SIG-M5 (cell line): ENCODE data around the gene OLFML1.
A peak's percentile ranks its signal among the peaks of the same experiment; 100 is the strongest.
"Not testable (repeated sequence)": the region's sequence is repeated elsewhere in the genome, so short reads cannot be mapped to it uniquely, and the experiment has no call there.

ENCODE experiments used
- DNase-seq: peaks from one replicate; lab custom pipeline; 2025; lab: John Stamatoyannopoulos, UW

OLFML1 gene

DNA sequence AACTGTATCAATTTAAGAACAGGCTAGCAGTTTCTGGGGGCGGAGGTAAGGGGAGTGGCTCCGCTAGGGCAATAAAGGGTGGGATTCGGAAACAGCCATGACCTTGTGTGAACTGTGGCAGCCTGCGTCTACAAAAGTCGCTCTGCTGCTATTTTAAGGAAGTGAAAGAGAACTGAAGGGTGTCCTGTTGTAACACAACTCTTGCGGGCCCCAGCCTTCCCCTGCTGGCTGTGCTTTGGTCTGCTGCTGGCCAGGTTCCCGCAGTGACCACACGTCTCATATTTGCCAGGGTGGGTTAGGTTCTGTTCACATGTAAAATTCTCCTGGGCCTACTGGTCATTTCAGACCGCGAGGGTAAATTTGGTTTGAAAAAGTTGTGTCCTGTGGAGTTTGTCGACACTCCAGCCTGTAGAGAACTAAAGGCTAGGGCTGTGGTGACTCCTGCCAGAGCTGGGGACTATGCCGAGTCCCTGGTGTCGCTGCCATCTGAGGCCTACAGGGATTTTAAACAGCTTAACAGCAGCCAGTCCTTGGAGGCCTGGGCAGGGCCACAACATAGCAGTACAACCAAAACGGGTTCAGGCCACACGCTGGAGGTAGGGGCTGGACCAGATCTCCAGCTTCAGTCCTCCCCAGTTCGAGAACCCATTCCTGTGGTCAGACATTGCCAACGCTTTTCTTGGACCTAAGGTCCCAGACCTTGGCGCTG lies 27.4 kb downstream of the OLFML1 start:
- DNase-seq: peak; percentile 74

DNA sequence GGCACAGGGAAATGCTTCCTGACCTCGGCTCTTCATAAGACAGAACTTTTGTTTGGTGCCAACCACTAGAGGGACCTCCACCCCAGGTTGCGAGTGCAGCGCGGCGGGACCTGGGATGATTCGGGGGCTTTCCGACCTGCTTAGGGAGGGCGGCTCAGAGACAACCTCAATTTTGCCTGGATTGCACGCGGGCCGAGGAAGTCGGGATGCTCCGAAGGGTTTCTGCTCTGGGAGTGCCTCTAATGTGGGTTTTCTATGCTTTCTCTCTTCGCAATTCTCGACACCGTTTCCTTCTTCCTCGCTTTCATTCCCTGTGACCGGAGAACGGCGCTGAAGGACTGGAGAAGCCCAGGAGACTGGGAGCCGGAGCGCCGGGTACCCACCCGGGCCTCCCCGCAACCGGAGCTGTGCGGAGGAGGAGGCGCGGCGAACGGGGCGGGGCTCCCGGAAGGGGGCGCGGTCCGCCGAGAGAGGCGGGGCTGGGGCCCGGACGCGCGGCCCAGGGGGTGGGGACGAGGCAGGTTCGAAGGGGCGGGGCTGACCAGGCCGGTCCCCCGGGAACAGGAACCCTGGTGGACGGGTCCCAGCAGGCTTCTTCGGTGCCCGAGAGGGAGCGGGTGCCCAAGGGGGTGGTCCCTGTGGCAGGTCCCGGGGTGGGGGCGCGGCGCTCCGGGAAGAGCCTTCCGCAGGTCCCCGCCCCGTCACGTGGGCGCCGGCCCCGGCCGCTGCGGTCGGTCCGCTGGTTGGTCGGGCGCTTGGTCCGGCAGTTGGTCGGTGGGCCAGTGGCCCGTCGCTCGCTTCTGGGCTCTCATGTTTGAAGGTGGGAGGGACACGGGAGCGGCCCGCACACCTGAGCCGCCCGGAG lies 28.2 kb downstream of the OLFML1 start, which contains the start of gene PPFIBP2:
Gene PPFIBP2, plus strand, starts transcription at position 766 of the 865 bp plus-strand sequence. CDS start 35,477 bp downstream, outside the sequence.
- DNase-seq: no peak

DNA sequence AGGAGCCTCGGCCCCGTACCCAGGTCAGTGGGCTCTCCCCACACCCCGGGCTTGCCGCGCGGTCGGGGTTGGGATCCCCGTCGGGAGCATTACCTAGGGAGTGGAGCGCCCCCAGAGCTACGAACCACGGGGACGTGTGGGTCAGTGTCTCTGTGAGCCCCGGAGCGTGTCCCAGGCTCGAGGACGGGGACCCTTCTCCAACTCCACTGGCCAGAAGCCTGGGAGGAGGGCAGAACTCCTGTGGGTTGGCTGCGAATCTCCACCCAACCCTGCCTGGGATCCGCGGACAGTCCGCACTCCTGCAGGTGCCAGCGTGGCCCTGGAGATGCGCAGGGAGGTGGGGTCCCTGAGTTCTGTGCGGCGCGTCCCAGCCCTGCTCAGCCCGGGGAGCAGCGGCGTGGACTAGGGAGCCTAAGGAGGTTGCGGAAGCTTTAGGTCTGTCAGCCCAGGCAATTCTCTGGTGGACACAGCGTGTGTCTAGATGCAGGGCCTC lies 28.8 kb downstream of the OLFML1 start:
- DNase-seq: no peak

- DNase-seq: no peak
Measured at GRCh38 chr11:7515447-7515886, 30.2 kb downstream of the OLFML1 start.

GRCh38 chr11:7516475-7516874 lies 31.2 kb downstream of the OLFML1 start:
- DNase-seq: peak; percentile 46

- DNase-seq: not testable (repeated sequence)
Measured at GRCh38 chr11:7517743-7518142, 32.4 kb downstream of the OLFML1 start.

DNA sequence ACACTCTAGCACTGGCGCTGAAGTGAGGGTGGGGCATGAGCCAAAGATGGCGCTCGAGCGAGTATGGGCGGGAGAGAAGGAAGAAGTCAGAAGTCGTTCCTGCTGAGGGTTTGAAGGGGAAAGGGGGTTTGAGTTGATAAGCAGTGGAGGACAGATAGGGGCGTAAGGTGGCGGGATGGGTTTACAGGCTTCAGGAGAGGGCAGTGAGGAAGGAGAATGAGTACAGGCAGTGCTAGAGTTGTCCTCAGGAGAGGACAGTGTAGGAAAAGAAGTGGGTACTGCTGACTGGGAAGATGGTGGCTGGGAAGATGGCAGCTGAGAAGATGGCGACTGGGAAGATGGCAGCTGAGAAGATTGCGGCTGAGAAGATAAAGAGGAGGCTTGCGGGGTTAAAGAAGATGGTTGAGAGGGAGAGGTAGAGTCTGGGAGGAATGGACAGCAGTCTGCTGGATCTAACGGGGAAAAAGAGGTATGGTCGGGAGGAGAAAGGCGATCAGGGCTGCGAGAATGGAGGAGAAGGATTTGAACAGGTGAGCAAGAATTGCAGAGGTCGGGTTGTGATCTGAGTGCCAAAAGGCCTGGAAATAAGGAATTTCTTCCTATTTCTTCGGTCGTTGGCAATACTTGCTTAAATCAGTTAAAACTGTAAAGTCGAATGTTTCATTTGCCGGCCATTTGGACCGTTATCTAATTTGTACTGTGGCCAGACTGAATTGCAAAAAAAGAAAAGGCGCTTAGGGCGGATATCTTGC lies 33.7 kb downstream of the OLFML1 start:
- DNase-seq: no peak

- DNase-seq: no peak
Measured at GRCh38 chr11:7520011-7520942, 35.0 kb downstream of the OLFML1 start.

DNA sequence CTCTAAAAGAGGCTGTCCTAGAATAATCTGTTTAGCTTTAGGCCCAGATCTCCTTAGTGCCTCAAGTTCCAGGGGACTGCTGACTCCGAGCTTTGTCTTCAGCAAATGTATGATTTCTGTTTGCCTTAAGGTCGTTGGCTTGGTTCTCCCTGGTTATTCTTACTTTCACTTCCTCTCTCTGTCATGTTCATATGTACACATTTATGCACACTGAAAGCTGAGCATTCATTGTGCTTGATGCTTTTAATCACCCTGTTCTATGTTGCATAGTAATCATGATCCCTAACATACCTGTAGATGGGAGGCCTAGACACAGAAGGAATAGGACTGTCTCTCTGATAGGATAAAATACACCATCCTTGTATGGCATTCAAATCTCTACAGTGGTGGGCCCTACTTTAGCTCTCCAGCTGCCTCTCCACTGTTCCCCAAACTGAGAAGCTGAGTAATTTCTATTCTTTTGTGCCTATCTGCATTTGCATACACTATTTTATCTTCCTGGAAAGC lies 35.7 kb downstream of the OLFML1 start:
- peak; percentile 10 for DNase-seq

DNA sequence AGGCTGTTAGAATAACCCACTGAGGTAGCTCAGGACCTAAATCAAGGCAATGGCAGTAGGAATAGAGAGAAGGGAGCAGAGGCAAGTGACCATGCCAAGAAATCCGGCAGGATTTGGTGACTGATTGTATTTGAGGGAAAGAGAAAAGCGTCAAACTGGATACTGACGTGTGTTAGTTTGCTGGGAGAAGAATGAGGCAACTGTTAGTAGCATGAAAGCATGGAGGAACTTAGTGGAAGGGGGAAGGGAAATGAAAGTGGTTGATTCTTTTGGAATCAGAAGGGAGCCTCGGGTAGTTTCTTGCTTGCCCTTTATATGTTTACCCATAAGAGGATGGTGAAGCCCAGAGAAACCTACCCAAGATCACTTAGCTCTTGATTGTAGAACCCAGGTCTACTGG lies 36.8 kb downstream of the OLFML1 start:
- DNase-seq: no peak

- no peak for DNase-seq
Measured at GRCh38 chr11:7522546-7522945, 37.2 kb downstream of the OLFML1 start.

GRCh38 chr11:7523416-7524210 lies 38.3 kb downstream of the OLFML1 start:
- DNase-seq: no peak

- no peak for DNase-seq
Measured at GRCh38 chr11:7524462-7525235, 39.3 kb downstream of the OLFML1 start.

DNA sequence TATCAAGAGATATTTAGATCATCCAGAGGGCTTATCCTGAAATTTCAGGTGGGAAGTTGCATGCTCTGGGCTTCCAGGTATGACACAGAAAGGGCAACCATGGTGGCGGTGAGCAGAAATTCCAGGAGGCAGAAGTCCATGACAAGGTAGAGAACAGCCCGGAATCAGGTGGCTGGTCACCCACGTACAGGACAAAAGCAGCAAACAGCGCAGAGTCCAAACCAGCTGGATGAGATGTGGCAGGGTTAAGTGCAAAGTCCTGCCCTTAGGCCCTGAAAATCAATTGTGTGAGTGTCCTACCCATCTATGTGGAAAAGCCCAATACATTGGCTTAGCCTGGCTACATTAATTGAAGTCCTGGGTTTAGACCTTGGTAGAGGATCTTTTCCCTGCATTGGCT lies 40.1 kb downstream of the OLFML1 start:
- DNase-seq: no peak

- no peak for DNase-seq
Measured at GRCh38 chr11:7527029-7527428, 41.7 kb downstream of the OLFML1 start.

- DNase-seq: no peak
Measured at GRCh38 chr11:7528514-7529049, 43.3 kb downstream of the OLFML1 start.

- DNase-seq: no peak
Measured at GRCh38 chr11:7530013-7530640, 44.8 kb downstream of the OLFML1 start.

DNA sequence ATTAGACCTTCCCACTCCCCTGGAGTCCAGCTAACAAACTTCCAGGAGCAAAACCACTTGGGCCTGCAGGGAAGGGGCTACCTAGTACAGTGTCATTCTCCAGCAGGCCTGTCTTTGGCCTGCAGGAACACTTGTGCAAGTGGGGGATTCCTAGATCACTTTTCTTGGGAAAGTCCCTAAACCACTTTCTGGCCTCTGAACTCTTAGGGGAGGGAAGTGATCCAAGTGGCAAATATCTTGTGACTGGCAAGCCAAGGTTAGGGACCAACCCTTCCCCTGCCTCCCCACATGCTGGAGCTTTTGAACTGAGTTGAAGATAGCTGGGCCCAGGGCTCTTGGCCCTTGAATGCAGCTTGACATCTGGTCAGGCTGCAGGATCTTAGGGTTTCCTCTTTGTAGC lies 45.7 kb downstream of the OLFML1 start:
- no peak for DNase-seq
